ENCODE data around the gene SPPL3. TPM values are rescaled to one million over a fixed set of nuclear protein-coding genes. Genes with fewer than 3 reads are reported as not detected.
A peak's percentile ranks its signal among the peaks of the same experiment; 100 is the strongest.

The SPPL3 gene
- total and polyA plus RNA-seq, 2 experiments from 2014 or later: 10.9 to 27.8 TPM

- Histone ChIP-seq H3F3A (replicated peaks; ENCODE audit: low read depth) (no peaks in the 10 kb centered on the region), H3K4me3 (no peak overlapping the region), H3K27me3 (ENCODE audit: insufficient read depth) (no peaks in the 10 kb centered on the region), H4K20me1 (replicated peaks; ENCODE audit: insufficient read depth) (peaks cover 6% of the 10 kb centered on the region), H2AFZ (no peak overlapping the region), H3K27ac (ENCODE audit: low read depth) (no peak overlapping the region), H3K9me2 (ENCODE audit: insufficient read depth) (no peaks in the 10 kb centered on the region), H3K4me1 (ENCODE audit: insufficient read depth) (no peaks in the 10 kb centered on the region), H3K36me3 (ENCODE audit: insufficient read depth) (no peaks in the 10 kb centered on the region; the same call in 1 of the 2 replicates), H3K4me2 (no peak overlapping the region), H3K79me2 (replicated peaks; ENCODE audit: insufficient read depth) (peaks cover 90% of the 10 kb centered on the region)
- Mint-ChIP-seq H3K9me3 (no peaks in the 10 kb centered on the region; the same call in 2 of the 3 replicates), H3K36me3 (ENCODE audit: low read depth) (peaks cover 2% of the 10 kb centered on the region; the same call in 2 of the 3 replicates), H3K4me1 (peaks cover 5% of the 10 kb centered on the region; the same call in 2 of the 3 replicates), H3K27ac (no peak overlapping the region), H3K27me3 (ENCODE audit: insufficient read depth, low read depth, poor library complexity) (peaks cover 6% of the 10 kb centered on the region), H3K4me3 (no peak overlapping the region)
- ATAC-seq (no peak), DNase-seq (ENCODE audit: low spot score) (no peak)
- TF ChIP-seq CREB1 (CRISPR knock-in tag; IDR thresholded peaks at IDR 0.05; ENCODE audit: low read depth): no peak
- TF ChIP-seq ZNF331 (CRISPR knock-in tag; IDR thresholded peaks at IDR 0.05; ENCODE audit: low read depth): no peak
- TF ChIP-seq EZH2phosphoT487 (IDR thresholded peaks at IDR 0.05; ENCODE audit: unreplicated experiment): no peak
- TF ChIP-seq, protein P1, sequence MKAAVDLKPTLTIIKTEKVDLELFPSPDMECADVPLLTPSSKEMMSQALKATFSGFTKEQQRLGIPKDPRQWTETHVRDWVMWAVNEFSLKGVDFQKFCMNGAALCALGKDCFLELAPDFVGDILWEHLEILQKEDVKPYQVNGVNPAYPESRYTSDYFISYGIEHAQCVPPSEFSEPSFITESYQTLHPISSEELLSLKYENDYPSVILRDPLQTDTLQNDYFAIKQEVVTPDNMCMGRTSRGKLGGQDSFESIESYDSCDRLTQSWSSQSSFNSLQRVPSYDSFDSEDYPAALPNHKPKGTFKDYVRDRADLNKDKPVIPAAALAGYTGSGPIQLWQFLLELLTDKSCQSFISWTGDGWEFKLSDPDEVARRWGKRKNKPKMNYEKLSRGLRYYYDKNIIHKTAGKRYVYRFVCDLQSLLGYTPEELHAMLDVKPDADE (IDR thresholded peaks at IDR 0.05): no peak
- no peak for TF ChIP-seq STAT1 (IDR thresholded peaks at IDR 0.05; ENCODE audit: unreplicated experiment)
These were observed 38.0 kb downstream of the SPPL3 start for GRCh38 chr12:120866108-120866507.

- Histone ChIP-seq H3K4me3 (no peak overlapping the region), H3K27ac (ENCODE audit: low read depth) (no peak overlapping the region; the same call in 1 of the 2 replicates), H3K36me3 (ENCODE audit: insufficient read depth) (no peaks in the 10 kb centered on the region; the same call in 1 of the 2 replicates), H2AFZ (no peak overlapping the region), H3K79me2 (replicated peaks; ENCODE audit: insufficient read depth) (peaks cover 93% of the 10 kb centered on the region), H3K9me2 (ENCODE audit: insufficient read depth) (no peaks in the 10 kb centered on the region), H4K20me1 (replicated peaks; ENCODE audit: insufficient read depth) (peaks cover 6% of the 10 kb centered on the region), H3K27me3 (ENCODE audit: insufficient read depth) (no peaks in the 10 kb centered on the region), H3F3A (replicated peaks; ENCODE audit: low read depth) (no peaks in the 10 kb centered on the region), H3K4me2 (no peak overlapping the region), H3K4me1 (ENCODE audit: insufficient read depth) (no peaks in the 10 kb centered on the region)
- no peak overlapping the region for H3K4me3 Mint-ChIP-seq
- H3K9me3 Mint-ChIP-seq: no peaks in the 10 kb centered on the region; the same call in 2 of the 3 replicates
- peak overlapping the region; percentile 10; the same call in 1 of the 2 replicates for H3K27ac Mint-ChIP-seq
- peaks cover 6% of the 10 kb centered on the region for H3K27me3 Mint-ChIP-seq (ENCODE audit: insufficient read depth, low read depth, poor library complexity)
- H3K4me1 Mint-ChIP-seq: peaks cover 5% of the 10 kb centered on the region; the same call in 2 of the 3 replicates
- no peak for DNase-seq (ENCODE audit: low spot score)
- ATAC-seq: no peak
- peaks cover 2% of the 10 kb centered on the region; the same call in 2 of the 3 replicates for H3K36me3 Mint-ChIP-seq (ENCODE audit: low read depth)
- TF ChIP-seq ZNF114 (CRISPR knock-in tag; IDR thresholded peaks at IDR 0.05) (no peak), CREB1 (CRISPR knock-in tag; IDR thresholded peaks at IDR 0.05; ENCODE audit: low read depth) (no peak), EZH2 (IDR thresholded peaks at IDR 0.05; ENCODE audit: low read depth, unreplicated experiment) (no peak), POLR2AphosphoS5 (IDR thresholded peaks at IDR 0.05; ENCODE audit: low read depth) (no peak), ZNF331 (CRISPR knock-in tag; IDR thresholded peaks at IDR 0.05; ENCODE audit: low read depth) (no peak)
- TF ChIP-seq, protein P2, sequence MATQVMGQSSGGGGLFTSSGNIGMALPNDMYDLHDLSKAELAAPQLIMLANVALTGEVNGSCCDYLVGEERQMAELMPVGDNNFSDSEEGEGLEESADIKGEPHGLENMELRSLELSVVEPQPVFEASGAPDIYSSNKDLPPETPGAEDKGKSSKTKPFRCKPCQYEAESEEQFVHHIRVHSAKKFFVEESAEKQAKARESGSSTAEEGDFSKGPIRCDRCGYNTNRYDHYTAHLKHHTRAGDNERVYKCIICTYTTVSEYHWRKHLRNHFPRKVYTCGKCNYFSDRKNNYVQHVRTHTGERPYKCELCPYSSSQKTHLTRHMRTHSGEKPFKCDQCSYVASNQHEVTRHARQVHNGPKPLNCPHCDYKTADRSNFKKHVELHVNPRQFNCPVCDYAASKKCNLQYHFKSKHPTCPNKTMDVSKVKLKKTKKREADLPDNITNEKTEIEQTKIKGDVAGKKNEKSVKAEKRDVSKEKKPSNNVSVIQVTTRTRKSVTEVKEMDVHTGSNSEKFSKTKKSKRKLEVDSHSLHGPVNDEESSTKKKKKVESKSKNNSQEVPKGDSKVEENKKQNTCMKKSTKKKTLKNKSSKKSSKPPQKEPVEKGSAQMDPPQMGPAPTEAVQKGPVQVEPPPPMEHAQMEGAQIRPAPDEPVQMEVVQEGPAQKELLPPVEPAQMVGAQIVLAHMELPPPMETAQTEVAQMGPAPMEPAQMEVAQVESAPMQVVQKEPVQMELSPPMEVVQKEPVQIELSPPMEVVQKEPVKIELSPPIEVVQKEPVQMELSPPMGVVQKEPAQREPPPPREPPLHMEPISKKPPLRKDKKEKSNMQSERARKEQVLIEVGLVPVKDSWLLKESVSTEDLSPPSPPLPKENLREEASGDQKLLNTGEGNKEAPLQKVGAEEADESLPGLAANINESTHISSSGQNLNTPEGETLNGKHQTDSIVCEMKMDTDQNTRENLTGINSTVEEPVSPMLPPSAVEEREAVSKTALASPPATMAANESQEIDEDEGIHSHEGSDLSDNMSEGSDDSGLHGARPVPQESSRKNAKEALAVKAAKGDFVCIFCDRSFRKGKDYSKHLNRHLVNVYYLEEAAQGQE (IDR thresholded peaks at IDR 0.05; ENCODE audit: unreplicated experiment): no peak
- TF ChIP-seq, protein P3, sequence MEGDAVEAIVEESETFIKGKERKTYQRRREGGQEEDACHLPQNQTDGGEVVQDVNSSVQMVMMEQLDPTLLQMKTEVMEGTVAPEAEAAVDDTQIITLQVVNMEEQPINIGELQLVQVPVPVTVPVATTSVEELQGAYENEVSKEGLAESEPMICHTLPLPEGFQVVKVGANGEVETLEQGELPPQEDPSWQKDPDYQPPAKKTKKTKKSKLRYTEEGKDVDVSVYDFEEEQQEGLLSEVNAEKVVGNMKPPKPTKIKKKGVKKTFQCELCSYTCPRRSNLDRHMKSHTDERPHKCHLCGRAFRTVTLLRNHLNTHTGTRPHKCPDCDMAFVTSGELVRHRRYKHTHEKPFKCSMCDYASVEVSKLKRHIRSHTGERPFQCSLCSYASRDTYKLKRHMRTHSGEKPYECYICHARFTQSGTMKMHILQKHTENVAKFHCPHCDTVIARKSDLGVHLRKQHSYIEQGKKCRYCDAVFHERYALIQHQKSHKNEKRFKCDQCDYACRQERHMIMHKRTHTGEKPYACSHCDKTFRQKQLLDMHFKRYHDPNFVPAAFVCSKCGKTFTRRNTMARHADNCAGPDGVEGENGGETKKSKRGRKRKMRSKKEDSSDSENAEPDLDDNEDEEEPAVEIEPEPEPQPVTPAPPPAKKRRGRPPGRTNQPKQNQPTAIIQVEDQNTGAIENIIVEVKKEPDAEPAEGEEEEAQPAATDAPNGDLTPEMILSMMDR (conservative IDR thresholded peaks at IDR 0.05; ENCODE audit: low read depth in 2 of 2): no peak
- TF ChIP-seq, protein P1 (IDR thresholded peaks at IDR 0.05): no peak
These were observed 39.1 kb downstream of the SPPL3 start for GRCh38 chr12:120865098-120865497.

Measured in GM23338 (cell line).